NCI-H1694 (cell line): Measurements from ENCODE around the gene LHPP.

ENCODE experiments used
- DNase-seq: peaks from one replicate; lab custom pipeline; 2025; lab: John Stamatoyannopoulos, UW

Gene LHPP

DNA sequence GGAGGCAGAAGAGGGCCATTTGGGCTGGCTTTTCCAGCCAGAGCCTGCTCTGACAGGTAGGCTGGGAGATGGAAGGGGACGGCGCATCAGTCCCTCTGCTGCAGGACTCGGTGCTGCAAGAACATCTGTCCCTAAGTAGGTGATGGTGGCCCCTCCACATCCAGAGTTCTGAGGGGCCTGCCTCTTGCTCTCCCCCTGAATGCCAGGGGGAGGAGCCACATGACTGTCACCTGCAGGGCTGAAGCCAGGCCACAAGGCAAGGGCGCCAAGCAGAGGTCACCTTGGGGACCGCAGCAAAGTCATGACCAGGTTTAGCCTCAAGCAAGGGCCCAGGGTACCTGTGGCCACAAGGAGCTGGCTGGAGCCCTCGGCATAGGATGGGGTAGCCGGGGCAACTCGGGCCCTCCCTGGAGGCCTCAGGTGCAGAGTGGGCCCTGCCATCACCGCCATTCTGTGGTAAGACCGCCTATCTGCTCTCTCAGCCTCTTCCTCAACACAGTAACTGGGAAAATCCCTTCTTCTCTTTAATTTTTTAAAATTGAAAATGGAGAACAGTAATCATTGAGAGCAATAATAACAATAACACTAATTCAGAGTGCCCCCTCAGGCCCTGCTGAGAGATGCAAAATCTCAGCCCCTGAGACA is 183.3 kb downstream of the LHPP start:
- DNase-seq: no peak

DNA sequence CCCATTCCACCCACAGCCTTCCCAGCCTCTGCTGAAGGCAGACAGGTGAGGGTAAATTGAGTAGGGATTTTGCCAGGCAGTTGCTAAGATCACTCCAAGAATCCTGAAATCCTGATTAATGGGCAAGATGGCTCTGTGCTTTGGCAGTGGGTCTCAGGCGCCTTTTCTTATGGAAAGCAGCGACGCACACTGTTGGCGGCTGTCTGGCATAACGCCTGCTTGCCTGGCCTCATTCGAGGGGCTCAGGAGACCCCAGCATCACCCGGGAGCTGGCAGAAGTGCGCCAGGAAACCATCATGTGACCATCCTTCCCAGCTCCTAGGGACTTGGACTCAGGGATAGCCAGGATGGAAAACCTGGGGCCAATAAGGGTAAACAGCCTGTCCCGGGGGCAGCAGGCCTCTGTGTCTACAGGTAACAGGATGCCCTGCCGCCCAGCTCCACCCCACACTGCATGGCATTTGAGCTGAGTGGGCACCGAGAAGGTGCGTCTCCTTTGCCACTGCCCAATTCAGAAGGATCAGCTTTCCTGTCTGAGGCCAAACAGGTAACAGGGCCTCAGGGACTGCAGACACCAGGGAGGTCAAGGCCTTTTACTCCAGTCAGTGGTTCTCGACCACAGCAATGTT is 184.0 kb downstream of the LHPP start:
- DNase-seq: no peak

DNA sequence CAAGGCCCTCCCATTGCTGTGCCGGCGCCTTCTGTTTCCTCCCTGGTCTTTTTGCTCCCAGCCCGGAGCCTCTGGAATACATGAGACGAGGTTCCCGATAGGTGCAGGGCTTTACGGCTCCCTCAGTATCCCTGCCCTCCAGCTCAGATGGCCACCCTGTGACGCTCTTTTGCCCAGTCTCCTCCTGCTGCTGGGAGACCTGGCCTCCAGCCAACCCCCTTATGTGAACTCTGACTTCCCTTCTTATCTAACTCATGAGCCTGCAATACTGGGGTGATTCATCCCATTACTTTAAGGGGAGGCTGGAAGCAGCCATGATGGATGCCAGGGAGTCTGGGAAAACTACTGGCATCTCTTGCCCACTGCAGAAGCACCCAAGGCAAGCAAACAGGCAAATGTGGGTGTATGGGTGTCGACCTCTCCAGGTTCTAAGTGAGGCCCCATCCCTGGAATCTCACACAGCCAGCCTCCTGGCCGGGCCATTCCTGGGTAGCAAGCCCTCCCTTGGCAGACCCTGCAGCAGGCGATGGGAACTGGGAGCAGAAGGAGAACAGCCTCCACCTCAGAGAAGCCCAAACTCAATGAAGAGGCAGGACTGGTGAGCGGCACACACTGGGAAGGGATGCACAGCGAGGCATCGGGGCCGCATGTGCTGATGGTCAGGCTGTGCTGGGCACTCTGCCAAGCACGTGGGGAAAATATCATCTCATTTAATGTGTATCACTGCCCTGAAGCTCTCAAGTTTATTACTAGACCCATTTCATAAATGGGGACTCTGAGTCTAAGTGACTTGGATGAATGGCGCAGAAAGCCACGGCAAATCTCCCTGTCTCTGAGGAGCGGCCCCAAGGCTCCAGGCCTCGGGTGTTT is 185.1 kb downstream of the LHPP start:
- no peak for DNase-seq

DNA sequence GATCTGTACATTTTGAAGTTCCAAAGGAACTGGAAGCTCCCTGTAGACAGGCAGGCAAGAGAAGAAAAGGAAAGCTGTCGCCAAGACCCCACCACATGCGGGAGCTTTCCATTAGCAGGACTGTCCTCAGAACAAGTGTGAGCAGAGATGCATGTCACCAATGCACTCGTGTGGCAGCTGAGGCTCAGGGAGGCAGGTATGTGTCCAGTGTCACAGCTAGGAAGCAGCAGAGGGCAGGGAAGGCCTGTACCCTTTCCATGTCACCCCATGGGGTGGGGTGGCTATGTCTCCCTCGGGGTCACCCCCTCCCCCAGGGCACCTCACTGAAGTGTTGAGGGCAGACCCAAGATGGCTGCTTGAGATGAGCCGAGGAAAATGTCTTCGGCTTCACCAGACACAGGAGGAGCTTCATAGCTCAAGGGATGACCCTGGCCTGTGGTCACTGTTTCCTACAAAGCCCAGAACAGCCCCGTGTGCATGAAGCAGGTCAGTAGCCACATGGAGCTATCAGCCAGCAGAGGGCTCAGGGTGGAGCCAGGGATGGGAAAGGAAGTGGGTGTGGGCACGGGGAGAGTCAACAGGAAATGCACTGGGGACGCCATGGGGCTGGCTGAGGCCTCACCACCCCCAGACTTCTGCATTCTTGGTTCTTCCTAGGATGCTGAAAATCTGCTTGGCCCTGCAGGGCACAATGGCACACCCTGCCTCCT is 186.0 kb downstream of the LHPP start:
- DNase-seq: no peak

DNA sequence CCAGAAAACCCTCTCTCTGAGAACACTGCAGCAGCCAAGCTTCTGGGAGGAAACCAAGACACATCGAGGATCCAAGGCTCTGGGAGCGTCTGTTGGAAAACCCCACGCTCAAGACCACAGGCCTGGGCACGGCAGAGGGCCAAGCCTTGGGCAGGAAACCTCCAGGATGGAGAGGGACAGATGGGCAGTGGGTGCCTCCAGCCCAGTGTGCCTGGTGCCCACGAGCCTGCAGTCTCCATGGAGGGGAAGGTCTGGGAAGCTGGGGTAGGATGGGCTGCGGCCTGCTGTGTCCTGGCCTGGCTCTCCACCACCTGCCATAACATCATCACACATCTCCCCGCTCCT is 186.5 kb downstream of the LHPP start:
- no peak for DNase-seq

DNA sequence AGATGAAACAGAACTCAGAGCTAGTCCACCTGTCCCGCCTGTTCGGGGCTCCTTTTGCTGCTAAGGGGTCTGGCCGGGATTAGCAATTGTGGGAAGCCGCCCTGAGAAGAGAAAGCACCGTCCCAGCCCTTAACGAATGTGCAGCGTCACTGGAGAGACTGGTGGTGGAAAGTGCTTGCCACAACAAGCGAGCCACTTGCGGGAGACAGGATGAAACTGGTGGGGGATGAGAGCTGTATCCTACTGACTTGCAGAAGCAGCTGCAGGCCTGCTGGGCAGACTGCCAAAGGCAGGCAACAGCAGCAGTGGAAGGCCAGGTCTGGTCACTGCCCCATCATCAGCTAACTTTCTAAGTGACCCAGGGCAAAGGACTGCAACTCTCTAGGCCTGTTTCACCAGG is 187.1 kb downstream of the LHPP start:
- DNase-seq: no peak

DNA sequence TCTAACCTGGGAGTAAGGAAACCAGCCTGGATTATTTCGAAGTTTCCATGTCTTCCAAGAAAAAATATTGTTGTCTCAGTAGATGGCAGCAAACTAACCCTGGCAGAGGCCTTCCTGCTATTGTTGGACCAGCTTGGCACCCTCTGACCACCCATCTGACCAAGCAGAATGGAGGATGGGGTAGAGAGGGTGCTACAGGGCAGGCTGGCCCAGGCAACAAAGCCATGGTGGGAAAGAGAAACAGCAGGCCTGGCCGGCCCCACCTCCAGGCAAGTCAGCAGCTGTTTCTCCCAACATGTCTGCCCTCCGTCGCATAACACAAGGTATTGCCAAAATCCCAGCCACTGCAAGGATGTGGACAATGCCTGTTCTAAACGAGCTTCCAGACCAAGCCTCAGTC is 187.6 kb downstream of the LHPP start:
- no peak for DNase-seq

DNA sequence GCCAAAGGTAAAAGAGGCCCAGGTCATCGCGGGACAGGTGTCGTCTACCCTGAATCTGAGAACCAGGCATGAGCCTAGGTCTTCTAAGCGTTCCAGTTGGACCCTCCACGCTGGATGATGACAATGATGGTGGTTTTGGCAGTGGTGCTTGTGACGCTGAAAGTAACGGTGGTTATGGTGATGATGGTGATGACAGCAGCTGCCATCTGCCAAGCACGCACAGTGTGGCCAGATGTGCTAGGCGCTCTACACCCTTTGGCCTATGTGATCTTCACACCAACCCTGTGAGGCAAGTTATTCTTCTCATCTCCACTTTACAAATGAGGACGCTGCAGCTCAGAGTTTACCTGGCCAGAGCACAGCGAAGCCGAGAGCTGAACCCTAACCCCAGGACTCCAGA is 188.6 kb downstream of the LHPP start:
- no peak for DNase-seq

DNA sequence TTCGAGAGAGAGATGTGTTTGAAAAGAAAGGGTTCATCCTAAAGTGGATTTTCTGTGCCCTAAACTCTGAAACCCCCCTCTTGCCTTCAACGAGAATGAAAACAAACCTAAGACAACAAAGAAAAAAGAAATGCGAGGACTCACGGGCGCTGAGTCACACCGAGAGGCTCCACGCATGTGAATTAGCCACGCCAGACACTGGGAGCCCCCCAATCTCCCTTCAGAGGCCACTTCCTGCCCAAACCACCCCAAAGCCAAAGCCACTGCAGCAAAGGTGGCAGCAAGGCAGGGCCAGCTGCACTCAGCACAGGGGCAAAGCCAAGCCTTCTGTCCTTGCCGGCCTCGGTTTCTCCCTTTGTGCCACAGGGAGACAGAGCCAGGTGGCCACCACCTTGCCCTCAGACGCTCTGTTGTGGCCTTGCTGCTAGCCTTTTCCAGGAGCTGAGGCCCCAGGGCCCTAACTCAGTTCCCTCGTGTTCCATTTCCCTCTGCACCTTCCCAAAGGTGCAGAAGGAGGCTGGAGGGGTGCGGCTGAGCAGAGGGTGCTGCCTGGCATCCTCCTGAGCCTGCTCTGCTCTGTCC is 189.3 kb downstream of the LHPP start:
- no peak for DNase-seq

DNA sequence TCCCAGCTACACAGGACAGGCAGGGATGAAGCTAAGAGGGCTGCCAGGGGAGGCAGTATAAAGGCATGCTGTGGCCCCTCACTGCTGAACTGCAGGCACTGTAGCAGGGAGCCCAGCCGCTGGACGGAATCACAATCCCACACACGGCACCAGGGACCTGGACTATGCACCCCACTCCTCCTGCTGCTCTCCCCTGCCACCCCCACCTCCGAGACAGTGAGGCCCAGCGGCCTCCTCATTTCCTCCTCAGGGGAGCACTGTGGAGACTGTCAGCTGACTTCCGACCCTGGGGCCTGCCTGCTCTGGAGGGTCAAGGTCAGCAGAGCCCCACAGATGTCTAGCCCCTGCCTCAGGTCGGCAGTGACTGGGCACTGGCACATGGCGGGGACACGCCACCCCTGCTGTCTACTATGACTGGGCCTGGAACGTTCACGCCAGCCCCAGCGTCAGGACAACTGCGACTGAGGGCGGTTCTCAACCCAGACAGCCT is 189.8 kb downstream of the LHPP start:
- no peak for DNase-seq

DNA sequence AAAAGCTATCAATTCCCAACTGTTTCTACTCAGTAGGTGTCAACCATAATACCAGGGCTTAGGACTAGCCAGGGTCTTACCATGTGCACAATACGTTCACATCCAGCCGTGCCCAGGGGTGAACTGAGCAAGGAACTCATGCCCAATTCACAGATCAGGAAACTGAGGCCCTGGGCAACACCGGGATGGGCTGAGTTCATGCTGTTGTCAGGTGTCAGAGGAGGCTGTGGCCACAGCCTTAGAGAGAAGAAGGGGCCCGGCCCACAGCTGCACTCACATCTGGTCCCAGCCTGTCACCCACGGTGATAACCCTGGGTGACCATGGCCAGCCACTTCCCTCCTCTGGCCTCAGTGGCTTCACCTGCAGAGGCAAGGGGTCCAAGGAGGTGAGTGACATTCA is 190.6 kb downstream of the LHPP start:
- no peak for DNase-seq

DNA sequence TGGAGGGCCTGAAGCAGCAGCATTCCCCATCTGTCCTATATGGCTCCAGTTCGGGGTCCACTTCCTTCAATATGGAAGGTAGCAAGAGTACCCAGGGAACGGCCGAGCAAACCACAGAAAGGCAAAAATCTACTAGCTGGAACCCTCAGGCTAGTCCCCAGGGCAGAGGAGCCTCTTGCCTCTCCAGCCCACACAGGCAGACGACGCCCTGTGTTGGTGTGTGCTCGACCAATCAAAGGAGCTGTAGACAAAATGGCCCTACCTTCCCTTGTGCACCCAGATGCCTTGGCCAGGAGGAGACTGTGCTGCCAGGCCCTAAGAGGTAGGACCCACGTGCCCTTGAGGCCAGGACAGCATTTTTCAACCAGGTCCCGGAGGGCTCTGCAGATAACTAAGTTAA is 191.1 kb downstream of the LHPP start:
- DNase-seq: no peak

DNA sequence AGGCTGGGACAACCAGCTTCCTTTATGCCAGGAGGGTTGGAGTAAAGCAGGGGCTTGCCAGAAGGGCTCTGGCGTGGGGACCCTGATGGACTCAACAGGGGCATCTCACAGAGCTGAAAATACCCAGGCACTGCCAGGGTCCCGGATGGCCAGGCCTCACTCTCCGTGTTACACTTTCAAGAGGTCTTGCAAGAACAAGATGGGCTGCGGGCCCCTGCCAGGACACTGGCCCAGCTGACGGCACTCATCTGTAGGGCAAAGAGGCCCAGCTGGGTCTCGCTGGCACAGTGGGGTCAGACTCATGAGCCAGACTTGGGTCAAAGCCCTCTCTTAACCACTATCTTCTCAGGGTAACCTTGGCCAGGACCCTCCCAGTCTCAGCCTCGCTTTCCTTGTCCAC is 191.7 kb downstream of the LHPP start:
- no peak for DNase-seq

DNA sequence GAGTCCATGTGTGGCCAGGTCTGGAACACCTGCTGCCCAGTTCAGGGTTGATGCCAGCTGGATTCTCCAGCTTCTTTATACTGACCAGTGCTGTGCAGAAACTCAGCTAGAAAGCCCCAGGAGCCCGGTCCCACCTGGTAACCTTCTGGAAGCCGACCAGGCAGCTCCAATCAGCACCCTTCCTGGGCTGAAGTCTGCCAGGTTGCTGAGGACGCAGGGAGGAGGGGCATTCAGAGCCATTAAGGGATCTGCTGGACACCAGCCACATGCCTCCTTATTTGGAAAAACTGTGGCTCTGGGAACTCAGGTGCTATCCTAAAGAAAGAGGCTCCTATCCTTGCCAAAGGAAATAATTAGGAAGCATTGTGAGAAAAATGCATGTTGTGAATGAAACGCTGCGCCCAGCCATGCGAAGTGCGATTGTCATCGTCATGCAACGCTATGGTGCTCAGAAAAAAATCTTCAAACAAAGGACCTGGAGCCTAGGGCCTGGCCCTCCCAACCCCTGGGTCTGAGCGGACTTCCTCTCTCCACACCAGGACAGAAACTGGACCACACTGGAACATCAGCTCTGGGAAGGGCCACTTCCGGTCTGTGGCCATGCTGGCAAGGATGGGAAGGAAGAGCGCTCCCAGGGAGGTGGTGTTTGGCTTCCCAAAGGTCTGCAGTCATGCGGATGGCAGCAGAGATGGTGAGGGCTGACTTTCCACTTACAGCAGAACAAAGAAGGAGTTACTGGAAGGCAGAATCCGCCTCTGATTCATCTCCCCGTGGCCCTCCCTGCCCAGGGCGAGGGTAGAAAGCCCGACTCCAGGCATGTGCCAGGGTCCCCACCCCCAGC is 192.4 kb downstream of the LHPP start:
- DNase-seq: no peak

DNA sequence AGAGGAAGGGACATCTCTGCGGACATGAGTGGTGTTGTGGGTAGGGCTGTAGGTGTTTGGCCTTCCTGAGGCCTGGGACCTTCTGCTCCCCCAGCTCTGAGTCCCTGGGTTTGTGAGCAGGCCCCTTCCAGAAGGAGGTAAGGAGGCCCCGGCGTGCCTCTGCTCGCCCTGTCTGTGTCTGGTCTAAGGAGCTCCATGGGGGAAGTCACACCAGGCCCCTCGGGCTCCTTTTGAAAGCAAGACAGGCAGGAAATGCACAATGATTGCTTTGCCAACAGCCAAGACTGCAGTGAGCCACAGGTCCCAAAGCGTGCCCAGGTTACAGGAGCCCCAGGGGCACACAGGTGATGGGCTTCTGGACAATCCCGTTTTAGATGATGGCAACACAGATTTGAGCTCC is 193.1 kb downstream of the LHPP start:
- no peak for DNase-seq

DNA sequence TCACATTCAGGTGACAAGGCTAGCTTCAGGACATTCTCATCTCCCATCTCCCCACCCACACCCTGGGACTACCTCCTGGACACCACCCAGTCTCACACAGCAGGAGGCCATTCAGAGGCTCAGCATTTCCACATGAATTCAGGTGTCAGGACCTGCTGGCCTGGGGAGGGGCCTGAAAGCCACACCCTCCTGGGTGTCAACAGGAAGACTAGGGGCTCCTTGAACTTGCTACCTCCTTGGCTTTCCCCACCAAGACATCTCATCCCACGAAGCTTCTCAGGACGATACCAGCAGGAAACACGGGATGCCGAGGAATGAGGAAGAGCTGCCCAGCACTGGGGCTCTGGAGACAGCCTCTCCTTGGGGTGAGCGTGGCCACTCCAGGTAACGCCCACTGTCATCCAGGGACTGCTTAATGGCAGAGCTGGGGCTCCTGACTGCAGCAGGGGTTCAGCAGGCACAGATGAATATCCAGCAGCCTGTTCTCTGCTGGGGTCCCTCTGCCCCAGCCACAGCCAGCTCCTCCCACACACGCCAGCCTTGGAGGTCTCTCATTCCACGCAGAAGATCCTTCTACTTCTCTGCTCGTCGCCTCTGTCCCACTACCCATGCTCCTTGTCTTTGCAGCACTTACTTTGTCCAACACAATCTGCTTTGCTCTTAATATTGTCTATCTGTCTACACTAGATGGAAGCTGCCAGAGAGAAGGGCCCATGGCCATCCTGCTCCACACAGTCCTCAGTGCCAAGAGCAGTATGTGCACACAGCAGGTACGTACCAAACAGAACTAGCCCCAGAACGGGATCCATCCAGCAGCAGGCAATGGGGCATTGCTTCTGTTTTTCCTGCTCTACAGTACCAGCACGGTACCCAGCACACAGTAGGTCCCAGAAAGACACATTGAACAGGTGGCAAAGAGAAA is 193.8 kb downstream of the LHPP start:
- no peak for DNase-seq

DNA sequence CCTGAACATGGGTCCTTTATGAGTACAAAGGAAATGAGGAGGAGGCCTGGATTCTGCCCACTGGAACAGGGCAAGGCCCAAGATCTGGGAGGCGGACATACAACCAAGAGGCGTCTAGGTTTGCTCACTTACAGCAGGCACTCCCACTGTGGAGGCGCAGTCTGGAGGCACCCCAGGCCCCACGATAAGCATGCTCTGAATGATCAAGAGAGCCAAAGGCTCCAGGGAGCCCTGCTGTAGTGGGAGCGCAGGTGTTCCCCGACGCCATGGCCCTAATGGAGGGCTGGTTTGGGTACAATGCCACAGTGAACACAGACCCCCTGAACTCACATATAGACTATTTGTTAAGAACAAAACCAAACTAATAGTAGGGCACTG is 194.5 kb downstream of the LHPP start:
- no peak for DNase-seq

DNA sequence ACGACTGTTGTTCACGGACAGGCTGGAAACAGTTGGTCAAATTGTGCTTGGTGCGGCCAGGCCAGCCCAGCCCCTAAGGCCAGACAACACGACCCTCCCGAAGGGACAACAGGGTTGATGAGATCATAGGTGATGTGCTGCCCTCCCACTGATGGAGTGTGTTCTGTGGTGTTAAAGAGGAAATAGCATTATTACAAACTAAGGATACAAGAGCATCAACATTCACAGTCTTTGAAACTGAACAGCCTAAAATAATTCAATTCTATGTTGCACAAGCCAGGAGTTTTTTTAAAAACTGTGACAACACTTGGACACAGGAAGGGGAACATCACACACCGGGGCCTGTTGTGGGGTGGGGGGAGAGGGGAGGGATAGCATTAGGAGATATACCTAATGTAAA is 194.9 kb downstream of the LHPP start:
- no peak for DNase-seq

DNA sequence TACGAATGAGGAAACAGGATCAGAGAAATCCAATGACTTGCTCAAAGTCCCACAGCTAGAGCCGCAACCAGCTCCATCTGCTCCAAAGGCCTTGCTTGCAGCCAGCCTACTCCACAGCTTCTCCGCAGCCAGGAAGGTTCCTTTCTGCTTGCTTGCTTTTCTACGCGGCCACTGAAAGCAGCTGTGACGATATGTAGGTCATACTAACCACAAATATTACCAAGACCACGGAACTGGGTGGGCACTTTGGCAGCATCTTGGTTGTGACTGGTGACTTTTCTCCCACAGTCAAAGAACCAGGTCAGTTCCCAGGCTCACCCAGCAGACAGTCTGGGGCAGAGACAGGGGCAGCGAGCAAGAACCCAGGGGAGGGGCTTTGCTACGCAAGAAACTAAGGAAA is 196.2 kb downstream of the LHPP start:
- DNase-seq: no peak

DNA sequence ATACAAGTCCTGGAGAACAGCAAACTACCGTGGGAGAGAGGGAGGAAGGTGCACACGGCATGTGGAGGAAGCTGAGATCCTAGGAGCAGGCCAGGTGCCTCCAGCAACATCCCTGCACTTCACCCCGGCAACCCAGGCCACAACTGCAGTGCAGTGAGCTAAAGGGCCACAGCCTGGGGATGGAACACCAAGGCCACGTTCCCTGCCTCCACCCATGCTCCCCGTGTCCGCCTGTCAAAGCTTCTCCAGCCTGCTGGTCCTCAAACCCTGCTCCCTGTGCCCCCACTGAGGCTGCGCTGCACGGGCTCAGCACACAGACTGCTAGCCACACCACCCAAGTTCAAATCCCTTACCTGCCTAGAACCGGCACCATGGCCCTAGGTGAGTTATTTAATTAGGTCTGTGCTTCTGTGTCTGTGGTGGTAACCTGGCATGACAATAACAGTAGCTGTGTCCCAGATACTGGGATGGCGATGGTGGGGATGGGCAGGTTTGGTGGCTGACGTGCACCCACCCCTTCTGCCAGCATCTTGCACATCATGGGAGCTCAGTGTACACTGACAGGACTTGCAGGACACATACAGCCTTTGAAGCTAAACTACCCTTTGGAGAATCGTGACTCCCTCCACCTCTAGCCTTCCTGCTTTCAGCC is 197.1 kb downstream of the LHPP start:
- DNase-seq: no peak
